ENCODE measurements around the gene NCOA5.

The NCOA5 gene

GRCh38 chr20:46119547-46119946 is 29.8 kb upstream of the NCOA5 start:
- Histone ChIP-seq H3K36me3 (ENCODE audit: control insufficient read depth in 4 of 4, insufficient read depth in 4 of 4, low read length in 3 of 4) (peaks cover 0 to 18% (median 1%) of the 10 kb centered on the region in 4 experiments), H3K27me3 (replicated peaks in 2 of 5; ENCODE audit: control insufficient read depth in 4 of 5, insufficient read depth in 5 of 5, low read length in 4 of 5) (peaks cover 0 to 17% (median 0%) of the 10 kb centered on the region in 5 experiments), H3K4me1 (ENCODE audit: control extremely low read depth in 1 of 4, control insufficient read depth in 4 of 4, insufficient read depth in 4 of 4, low read length in 3 of 4) (peaks cover 0 to 26% (median 17%) of the 10 kb centered on the region in 4 experiments), H3K9me3 (ENCODE audit: control extremely low read depth in 1 of 5, control insufficient read depth in 4 of 5, insufficient read depth in 2 of 5, low read depth in 1 of 5, low read length in 4 of 5) (no peaks in the 10 kb centered on the region), H3K27ac (ENCODE audit: insufficient read depth in 1 of 2, low read depth in 1 of 2, low read length in 2 of 2, poor library complexity in 1 of 2, severe bottlenecking in 2 of 2) (peak overlapping the region in 1 of 2 experiments; percentile 45), H3K4me3 (ENCODE audit: control insufficient read depth in 1 of 7, extremely low read depth in 1 of 7, insufficient read depth in 4 of 7, low read depth in 2 of 7, low read length in 6 of 7) (peak overlapping the region in 1 of 7 experiments; percentile 83)
- ChIA-PET CTCF (interaction anchor here (0.7 to 1.6 kb wide), 3 partner anchors 9 to 15 kb away, joined by 3 to 7 read pairs (median 4); no protein-coding TSS in a partner anchor), POLR2A (no interaction called here)
- no peak for DNase-seq
- 90% methylated on average over 2 of the region's 2 CpGs for WGBS (ENCODE audit: insufficient coverage)

DNA sequence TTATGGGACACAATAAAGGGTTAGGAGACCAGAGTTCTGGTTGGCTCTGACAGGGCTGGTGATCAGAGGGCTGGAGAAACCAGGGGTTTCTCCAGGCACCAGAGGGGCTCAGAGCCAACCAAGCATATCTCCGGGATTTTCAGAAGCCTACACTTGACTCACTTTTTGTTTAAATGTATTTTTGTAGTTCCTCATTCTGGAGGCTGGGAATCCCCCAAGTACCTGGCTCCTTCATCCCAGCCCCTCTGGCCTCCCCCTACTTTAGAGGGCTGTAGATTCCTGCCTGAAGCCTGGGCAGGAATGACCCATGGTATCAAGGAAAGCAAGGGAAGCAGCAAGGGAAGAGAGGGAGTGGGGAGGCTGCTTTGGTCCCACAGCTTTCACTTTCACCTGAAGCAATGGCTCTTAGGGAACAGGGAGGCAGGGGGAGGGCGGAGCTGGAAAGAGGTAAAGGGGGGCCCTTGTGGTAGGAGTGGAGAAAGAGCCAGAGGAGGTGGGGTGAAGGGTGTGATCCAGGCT is 29.3 kb upstream of the NCOA5 start:
- peaks cover 0 to 16% (median 1%) of the 10 kb centered on the region in 4 experiments for H3K36me3 ChIP-seq (ENCODE audit: control insufficient read depth in 4 of 4, insufficient read depth in 4 of 4, low read length in 3 of 4)
- ChIA-PET CTCF (interaction anchor here (1.0 to 1.6 kb wide), 3 partner anchors 14 to 15 kb away, joined by 3 to 7 read pairs (median 3); no protein-coding TSS in a partner anchor), POLR2A (interaction anchor here (0.5 to 1.2 kb wide), 2 partner anchors 12 to 58 kb away, joined by 3 to 8 read pairs; no protein-coding TSS in a partner anchor)
- 71% methylated on average over 1 of the region's 2 CpGs for WGBS (ENCODE audit: insufficient coverage)
- DNase-seq = peak; percentile 41 to 84 (median 82)
- peaks cover 0 to 18% (median 0%) of the 10 kb centered on the region in 5 experiments for H3K27me3 ChIP-seq (replicated peaks in 2 of 5; ENCODE audit: control insufficient read depth in 4 of 5, insufficient read depth in 5 of 5, low read length in 4 of 5)
- H3K4me3 ChIP-seq (ENCODE audit: control insufficient read depth in 1 of 7, extremely low read depth in 1 of 7, insufficient read depth in 4 of 7, low read depth in 2 of 7, low read length in 6 of 7) = peak overlapping the region in 4 of 7 experiments; percentile 67 to 85 (median 76)
- H3K9me3 ChIP-seq (ENCODE audit: control extremely low read depth in 1 of 5, control insufficient read depth in 4 of 5, insufficient read depth in 2 of 5, low read depth in 1 of 5, low read length in 4 of 5) = no peaks in the 10 kb centered on the region
- H3K4me1 ChIP-seq (ENCODE audit: control extremely low read depth in 1 of 4, control insufficient read depth in 4 of 4, insufficient read depth in 4 of 4, low read length in 3 of 4) = peaks cover 0 to 26% (median 17%) of the 10 kb centered on the region in 4 experiments
- peak overlapping the region in 1 of 2 experiments; percentile 45 for H3K27ac ChIP-seq (ENCODE audit: insufficient read depth in 1 of 2, low read depth in 1 of 2, low read length in 2 of 2, poor library complexity in 1 of 2, severe bottlenecking in 2 of 2)

GRCh38 chr20:46118481-46119020 is 28.8 kb upstream of the NCOA5 start:
- peak overlapping the region in 5 of 7 experiments; percentile 58 to 85 (median 69) for H3K4me3 ChIP-seq (ENCODE audit: control insufficient read depth in 1 of 7, extremely low read depth in 1 of 7, insufficient read depth in 4 of 7, low read depth in 2 of 7, low read length in 6 of 7)
- WGBS (ENCODE audit: insufficient coverage) = 4% methylated on average over 9 of the region's 15 CpGs
- ChIA-PET POLR2A (interaction anchor here (0.5 to 1.2 kb wide), 2 partner anchors 11 to 57 kb away, joined by 3 to 8 read pairs; no protein-coding TSS in a partner anchor), CTCF (interaction anchor here (1.0 to 1.1 kb wide), 2 partner anchors 15 to 34 kb away, joined by 3 read pairs; no protein-coding TSS in a partner anchor)
- H3K27ac ChIP-seq (ENCODE audit: insufficient read depth in 1 of 2, low read depth in 1 of 2, low read length in 2 of 2, poor library complexity in 1 of 2, severe bottlenecking in 2 of 2) = peak overlapping the region in 1 of 2 experiments; percentile 45
- H3K27me3 ChIP-seq (replicated peaks in 2 of 5; ENCODE audit: control insufficient read depth in 4 of 5, insufficient read depth in 5 of 5, low read length in 4 of 5) = peaks cover 0 to 18% (median 0%) of the 10 kb centered on the region in 5 experiments
- peaks cover 0 to 26% (median 17%) of the 10 kb centered on the region in 4 experiments for H3K4me1 ChIP-seq (ENCODE audit: control extremely low read depth in 1 of 4, control insufficient read depth in 4 of 4, insufficient read depth in 4 of 4, low read length in 3 of 4)
- DNase-seq = peak in 2 of 3 donors; percentile 48 to 64
- no peaks in the 10 kb centered on the region for H3K9me3 ChIP-seq (ENCODE audit: control extremely low read depth in 1 of 5, control insufficient read depth in 4 of 5, insufficient read depth in 2 of 5, low read depth in 1 of 5, low read length in 4 of 5)
- H3K36me3 ChIP-seq (ENCODE audit: control insufficient read depth in 4 of 4, insufficient read depth in 4 of 4, low read length in 3 of 4) = peaks cover 0 to 13% (median 0%) of the 10 kb centered on the region in 4 experiments

DNA sequence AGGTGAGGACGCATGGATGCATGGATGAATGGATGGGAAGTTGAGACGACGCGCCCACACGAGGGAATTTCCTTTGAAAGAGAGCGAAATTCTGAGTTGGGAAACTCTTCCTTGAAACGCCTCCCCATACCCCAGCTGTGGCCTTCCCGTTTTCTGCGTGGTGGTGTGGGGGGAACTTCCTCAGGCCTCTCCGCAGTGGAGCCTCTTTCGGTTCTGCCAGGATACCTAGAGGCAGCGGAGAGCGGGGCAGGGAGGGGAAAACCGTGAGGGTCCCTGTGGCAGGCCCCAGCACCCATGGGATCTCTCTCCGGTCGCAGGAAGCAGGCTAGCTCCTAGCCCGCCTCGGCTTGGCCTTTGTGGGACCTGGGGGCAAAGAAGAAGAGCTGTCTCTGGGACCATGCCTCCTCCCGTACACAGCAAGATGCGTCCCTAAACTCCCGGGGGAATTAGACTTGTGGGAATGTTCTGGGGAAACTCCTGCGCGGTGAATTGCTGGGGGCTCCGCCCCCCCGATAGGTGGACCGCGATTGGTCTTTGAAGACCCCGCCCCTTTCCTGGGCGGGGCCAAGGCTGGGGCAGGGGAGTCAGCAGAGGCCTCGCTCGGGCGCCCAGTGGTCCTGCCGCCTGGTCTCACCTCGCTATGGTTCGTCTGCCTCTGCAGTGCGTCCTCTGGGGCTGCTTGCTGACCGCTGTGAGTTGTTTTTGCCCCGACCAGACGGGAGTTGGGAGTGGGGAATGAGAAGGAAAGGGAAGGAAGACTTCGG is 28.1 kb upstream of the NCOA5 start, which contains the start of gene CD40:
TSS of gene CD40 (plus strand) at position 611 of the 764 bp plus-strand sequence. CDS start at position 641, 30 bp downstream.
- Histone ChIP-seq H3K4me1 (ENCODE audit: control extremely low read depth in 1 of 4, control insufficient read depth in 4 of 4, insufficient read depth in 4 of 4, low read length in 3 of 4) (peaks cover 0 to 26% (median 17%) of the 10 kb centered on the region in 4 experiments), H3K9me3 (ENCODE audit: control extremely low read depth in 1 of 5, control insufficient read depth in 4 of 5, insufficient read depth in 2 of 5, low read depth in 1 of 5, low read length in 4 of 5) (no peaks in the 10 kb centered on the region), H3K27ac (ENCODE audit: insufficient read depth in 1 of 2, low read depth in 1 of 2, low read length in 2 of 2, poor library complexity in 1 of 2, severe bottlenecking in 2 of 2) (peak within 1 kb of the TSS in 1 of 2 experiments; percentile 45), H3K4me3 (ENCODE audit: control insufficient read depth in 1 of 7, extremely low read depth in 1 of 7, insufficient read depth in 4 of 7, low read depth in 2 of 7, low read length in 6 of 7) (peak within 1 kb of the TSS; percentile 23 to 85 (median 67)), H3K27me3 (replicated peaks in 2 of 5; ENCODE audit: control insufficient read depth in 4 of 5, insufficient read depth in 5 of 5, low read length in 4 of 5) (peaks cover 0 to 16% (median 0%) of the 10 kb centered on the region in 5 experiments), H3K36me3 (ENCODE audit: control insufficient read depth in 4 of 4, insufficient read depth in 4 of 4, low read length in 3 of 4) (peaks cover 0 to 7% (median 0%) of the 10 kb centered on the region in 4 experiments)
- ChIA-PET POLR2A (interaction anchor here (1.2 kb wide), 1 partner anchor 11 kb away, joined by 3 read pairs; no protein-coding TSS in a partner anchor), CTCF (interaction anchor here (1.0 to 1.1 kb wide), 2 partner anchors 14 to 33 kb away, joined by 3 read pairs; no protein-coding TSS in a partner anchor)
- peak; percentile 65 to 70 (median 67) for DNase-seq
- 0% methylated on average over 28 of the region's 40 CpGs for WGBS (ENCODE audit: insufficient coverage)

DNA sequence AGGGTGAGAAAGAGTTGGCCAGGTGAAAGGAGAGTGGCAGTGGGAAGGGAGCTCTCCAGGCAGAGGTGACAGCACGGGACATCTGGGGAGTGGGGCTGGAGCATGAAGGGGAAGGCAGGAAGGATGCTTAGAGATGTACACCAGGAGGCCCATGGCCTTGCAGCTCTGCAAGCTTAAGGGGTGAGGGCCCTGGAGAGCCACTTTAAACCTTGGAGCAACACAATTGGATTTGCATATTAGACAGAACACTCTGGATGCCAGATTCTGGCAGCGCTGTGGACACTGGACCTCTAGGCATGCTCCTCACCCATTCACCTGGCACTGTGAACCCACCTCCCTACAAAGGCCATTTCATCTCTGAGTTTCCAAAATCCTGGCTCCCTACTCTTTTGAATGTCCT is 24.7 kb upstream of the NCOA5 start:
- Histone ChIP-seq H3K4me3 (ENCODE audit: control insufficient read depth in 1 of 7, extremely low read depth in 1 of 7, insufficient read depth in 4 of 7, low read depth in 2 of 7, low read length in 6 of 7) (no peak overlapping the region), H3K27ac (ENCODE audit: insufficient read depth in 1 of 2, low read depth in 1 of 2, low read length in 2 of 2, poor library complexity in 1 of 2, severe bottlenecking in 2 of 2) (no peak overlapping the region), H3K36me3 (ENCODE audit: control insufficient read depth in 4 of 4, insufficient read depth in 4 of 4, low read length in 3 of 4) (no peaks in the 10 kb centered on the region), H3K4me1 (ENCODE audit: control extremely low read depth in 1 of 4, control insufficient read depth in 4 of 4, insufficient read depth in 4 of 4, low read length in 3 of 4) (peaks cover 0 to 25% (median 17%) of the 10 kb centered on the region in 4 experiments), H3K27me3 (replicated peaks in 2 of 5; ENCODE audit: control insufficient read depth in 4 of 5, insufficient read depth in 5 of 5, low read length in 4 of 5) (peaks cover 0 to 20% (median 8%) of the 10 kb centered on the region in 5 experiments), H3K9me3 (ENCODE audit: control extremely low read depth in 1 of 5, control insufficient read depth in 4 of 5, insufficient read depth in 2 of 5, low read depth in 1 of 5, low read length in 4 of 5) (no peaks in the 10 kb centered on the region)
- CTCF ChIA-PET = interaction anchor here (1.3 to 1.4 kb wide), 2 partner anchors 9 to 18 kb away, joined by 3 to 5 read pairs; no protein-coding TSS in a partner anchor
- POLR2A ChIA-PET = no interaction called here
- WGBS (ENCODE audit: insufficient coverage) = 95% methylated on average over 2 of the region's 2 CpGs
- DNase-seq = no peak

DNA sequence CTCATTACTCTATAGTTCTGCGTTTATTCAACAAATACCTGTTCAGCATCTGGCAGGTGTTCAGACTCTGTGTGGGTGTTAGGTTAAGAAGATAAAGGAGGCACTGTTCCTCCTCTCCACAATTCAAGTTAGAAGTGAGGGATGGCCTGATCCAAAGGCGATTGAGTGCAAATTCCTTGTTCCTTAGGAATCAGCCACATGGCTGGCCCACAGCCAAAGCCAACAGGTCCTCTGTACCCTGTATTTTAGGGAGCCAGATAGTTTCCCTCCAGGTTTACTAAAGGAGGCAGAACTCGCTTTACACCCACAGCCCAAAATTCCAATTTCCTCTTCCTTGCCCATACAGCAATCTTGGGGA is 23.3 kb upstream of the NCOA5 start:
- peaks cover 0 to 11% (median 9%) of the 10 kb centered on the region in 4 experiments for H3K4me1 ChIP-seq (ENCODE audit: control extremely low read depth in 1 of 4, control insufficient read depth in 4 of 4, insufficient read depth in 4 of 4, low read length in 3 of 4)
- no peak overlapping the region for H3K27ac ChIP-seq (ENCODE audit: insufficient read depth in 1 of 2, low read depth in 1 of 2, low read length in 2 of 2, poor library complexity in 1 of 2, severe bottlenecking in 2 of 2)
- H3K36me3 ChIP-seq (ENCODE audit: control insufficient read depth in 4 of 4, insufficient read depth in 4 of 4, low read length in 3 of 4) = no peaks in the 10 kb centered on the region
- H3K4me3 ChIP-seq (ENCODE audit: control insufficient read depth in 1 of 7, extremely low read depth in 1 of 7, insufficient read depth in 4 of 7, low read depth in 2 of 7, low read length in 6 of 7) = no peak overlapping the region
- H3K27me3 ChIP-seq (replicated peaks in 2 of 5; ENCODE audit: control insufficient read depth in 4 of 5, insufficient read depth in 5 of 5, low read length in 4 of 5) = peaks cover 0 to 15% (median 8%) of the 10 kb centered on the region in 5 experiments
- DNase-seq = no peak
- 100% methylated on average over 1 of the region's 3 CpGs for WGBS (ENCODE audit: insufficient coverage)
- POLR2A ChIA-PET = no interaction called here
- CTCF ChIA-PET = no interaction called here
- H3K9me3 ChIP-seq (ENCODE audit: control extremely low read depth in 1 of 5, control insufficient read depth in 4 of 5, insufficient read depth in 2 of 5, low read depth in 1 of 5, low read length in 4 of 5) = no peaks in the 10 kb centered on the region

Data from common myeloid progenitor, CD34-positive (primary cell).